HepG2 (cell line): Measurements from ENCODE around the gene SPOP.

Experiments used
- BHLHE40 ChIP-seq: IDR thresholded peaks from 2 replicates; pipeline ENCODE4 v1.6.1; 2011; ENCODE audit warnings: low read length, improper control_type of control experiment
- EP300 ChIP-seq, 3 experiments: sonication (generic) in 1 of 3; formaldehyde crosslinking in 1 of 3; IDR thresholded peaks; 2 replicates each; pipeline versions ENCODE4 v1.5.1 to v1.6.1; 2011 to 2020; ENCODE audit warnings: low read depth in 2 of 3, low read length in 2 of 3, borderline replicate concordance in 1 of 3, improper control_type of control experiment in 1 of 3, mild to moderate bottlenecking in 1 of 3, missing genetic modification reagents in 1 of 3, moderate library complexity in 1 of 3
- GRHL1 ChIP-seq: sonication (generic); formaldehyde crosslinking; conservative IDR thresholded peaks from 2 replicates; pipeline ENCODE4 v1.8.0; 2022; ENCODE audit warnings: missing genetic modification reagents

GRCh38 chr17:49633762-49634484 lies 44.0 kb downstream of the SPOP start:
- TF ChIP-seq GRHL1 (CRISPR knock-in tag) (no peak), BHLHE40 (no peak), EP300 (IDR thresholded peaks at IDR 0.05; ENCODE audit: low read depth in 2 of 2, low read length in 2 of 2) (no peak), EP300 (CRISPR knock-in tag; IDR thresholded peaks at IDR 0.05; ENCODE audit: borderline replicate concordance) (no peak)
